ENCODE results near the gene COL20A1. TPM values are rescaled to one million over a fixed set of nuclear protein-coding genes. Genes with fewer than 3 reads are reported as not detected.
"Not testable (repeated sequence)": the region's sequence is repeated elsewhere in the genome, so short reads cannot be mapped to it uniquely, and the experiment has no call there.

The COL20A1 gene
- total and polyA plus RNA-seq, 4 donors, result 0.06 to 0.09 TPM; not detected in 2

DNA sequence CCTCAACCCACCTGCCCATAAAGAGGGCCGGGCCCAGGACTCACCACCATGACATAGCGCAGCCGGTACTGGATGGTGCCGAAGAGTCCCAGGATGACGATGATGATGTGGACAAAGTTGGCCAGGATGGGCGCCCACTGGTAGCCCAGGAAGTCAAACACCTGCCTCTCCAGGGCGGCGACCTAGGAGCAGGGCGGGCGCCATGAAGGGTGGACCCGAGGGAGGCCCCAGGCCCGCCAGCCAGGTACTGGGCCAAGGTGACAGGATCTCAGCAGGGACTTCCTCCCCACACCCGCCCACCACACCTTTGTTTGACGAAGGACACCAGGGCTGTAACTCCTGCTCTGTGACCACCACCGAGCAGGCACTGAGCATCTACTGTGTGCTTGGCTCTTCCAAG is 43.1 kb upstream of the COL20A1 start:
- Histone ChIP-seq H3K9me3 (ENCODE audit: control insufficient read depth in 4 of 4, insufficient read depth in 3 of 4, low read length in 3 of 4) (no peaks in the 10 kb centered on the region), H3K27me3 (ENCODE audit: control insufficient read depth in 3 of 3, insufficient read depth in 3 of 3, low read length in 2 of 3) (peaks cover 0 to 18% (median 16%) of the 10 kb centered on the region in 3 donors), H3K9ac (ENCODE audit: insufficient read depth in 1 of 2, low read length in 2 of 2) (no peak overlapping the region), H3K36me3 (ENCODE audit: control insufficient read depth in 4 of 4, insufficient read depth in 4 of 4, low read length in 4 of 4) (no peaks in the 10 kb centered on the region), H3K4me1 (ENCODE audit: control insufficient read depth in 5 of 5, insufficient read depth in 5 of 5, low read length in 5 of 5) (peaks cover 0 to 14% (median 0%) of the 10 kb centered on the region in 5 donors), H3K4me3 (no peak overlapping the region), H3K27ac (ENCODE audit: low read depth in 1 of 2, low read length in 1 of 2) (no peak overlapping the region)
- no peak for DNase-seq
- no peak for ATAC-seq (ENCODE audit: insufficient read depth, low FRiP score)
- TF ChIP-seq, protein P1, sequence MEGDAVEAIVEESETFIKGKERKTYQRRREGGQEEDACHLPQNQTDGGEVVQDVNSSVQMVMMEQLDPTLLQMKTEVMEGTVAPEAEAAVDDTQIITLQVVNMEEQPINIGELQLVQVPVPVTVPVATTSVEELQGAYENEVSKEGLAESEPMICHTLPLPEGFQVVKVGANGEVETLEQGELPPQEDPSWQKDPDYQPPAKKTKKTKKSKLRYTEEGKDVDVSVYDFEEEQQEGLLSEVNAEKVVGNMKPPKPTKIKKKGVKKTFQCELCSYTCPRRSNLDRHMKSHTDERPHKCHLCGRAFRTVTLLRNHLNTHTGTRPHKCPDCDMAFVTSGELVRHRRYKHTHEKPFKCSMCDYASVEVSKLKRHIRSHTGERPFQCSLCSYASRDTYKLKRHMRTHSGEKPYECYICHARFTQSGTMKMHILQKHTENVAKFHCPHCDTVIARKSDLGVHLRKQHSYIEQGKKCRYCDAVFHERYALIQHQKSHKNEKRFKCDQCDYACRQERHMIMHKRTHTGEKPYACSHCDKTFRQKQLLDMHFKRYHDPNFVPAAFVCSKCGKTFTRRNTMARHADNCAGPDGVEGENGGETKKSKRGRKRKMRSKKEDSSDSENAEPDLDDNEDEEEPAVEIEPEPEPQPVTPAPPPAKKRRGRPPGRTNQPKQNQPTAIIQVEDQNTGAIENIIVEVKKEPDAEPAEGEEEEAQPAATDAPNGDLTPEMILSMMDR (IDR thresholded peaks at IDR 0.05; ENCODE audit: control extremely low read depth, extremely low read depth), result no peak
- whole genome bisulfite sequencing, 2 donors, result 91% methylated on average over 15 of the region's 15 CpGs

DNA sequence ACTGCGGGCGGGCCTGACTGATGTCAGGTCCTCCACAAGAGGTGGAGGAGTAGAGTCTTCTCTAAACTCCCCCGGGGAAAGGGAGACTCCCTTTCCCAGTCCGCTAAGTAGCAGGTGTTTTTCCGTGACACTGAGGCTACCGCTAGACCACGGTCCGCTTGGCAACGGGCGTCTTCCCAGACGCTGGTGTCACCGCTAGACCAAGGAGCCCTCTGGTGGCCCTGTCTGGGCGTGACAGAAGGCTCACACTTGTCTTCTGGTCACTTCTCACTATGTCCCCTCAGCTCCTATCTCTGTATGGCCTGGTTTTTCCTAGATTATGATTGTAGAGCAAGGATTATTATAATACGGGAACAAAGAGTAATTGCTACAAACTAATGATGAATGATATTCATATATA is 41.6 kb upstream of the COL20A1 start:
- H3K27ac ChIP-seq (ENCODE audit: low read depth in 1 of 2, low read length in 1 of 2); H3K36me3 ChIP-seq (ENCODE audit: control insufficient read depth in 4 of 4, insufficient read depth in 4 of 4, low read length in 4 of 4); DNase-seq; H3K4me3 ChIP-seq; H3K9ac ChIP-seq (ENCODE audit: insufficient read depth in 1 of 2, low read length in 2 of 2); H3K9me3 ChIP-seq (ENCODE audit: control insufficient read depth in 4 of 4, insufficient read depth in 3 of 4, low read length in 3 of 4); ATAC-seq (ENCODE audit: insufficient read depth, low FRiP score): not testable (repeated sequence)
- Histone ChIP-seq H3K27me3 (ENCODE audit: control insufficient read depth in 3 of 3, insufficient read depth in 3 of 3, low read length in 2 of 3) (peaks cover 0 to 22% (median 16%) of the 10 kb centered on the region in 3 donors), H3K4me1 (ENCODE audit: control insufficient read depth in 5 of 5, insufficient read depth in 5 of 5, low read length in 5 of 5) (peaks cover 0 to 21% (median 0%) of the 10 kb centered on the region in 5 donors)
- WGBS, 2 donors, result 31 to 52% methylated on average over 11 to 12 of the region's 14 CpGs

DNA sequence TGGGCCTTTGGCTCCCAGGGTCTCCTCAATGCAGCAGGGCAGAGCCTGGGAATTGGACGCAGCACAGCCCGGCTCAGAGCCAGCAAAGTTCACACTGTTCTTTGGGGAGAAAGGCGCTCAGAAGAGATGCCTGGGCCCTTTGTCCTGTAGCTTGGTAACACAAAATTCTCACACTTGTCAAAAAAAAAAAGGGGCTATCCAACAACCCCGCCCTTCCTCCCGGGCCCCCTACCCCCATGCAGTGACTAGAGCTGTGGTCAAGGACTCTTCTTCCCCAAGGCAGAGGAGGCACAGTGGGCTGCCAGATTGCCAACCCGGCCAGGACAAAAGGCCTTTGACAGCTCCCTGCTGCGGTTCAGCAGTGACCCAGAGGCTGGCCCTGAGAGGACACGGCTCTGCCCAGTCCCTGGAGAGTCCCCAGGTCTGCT is 40.7 kb upstream of the COL20A1 start:
- Histone ChIP-seq H3K9ac (ENCODE audit: insufficient read depth in 1 of 2, low read length in 2 of 2) (no peak overlapping the region), H3K9me3 (ENCODE audit: control insufficient read depth in 4 of 4, insufficient read depth in 3 of 4, low read length in 3 of 4) (peaks cover 0 to 3% (median 0%) of the 10 kb centered on the region in 4 donors), H3K27ac (ENCODE audit: low read depth in 1 of 2, low read length in 1 of 2) (no peak overlapping the region), H3K4me1 (ENCODE audit: control insufficient read depth in 5 of 5, insufficient read depth in 5 of 5, low read length in 5 of 5) (peaks cover 0 to 21% (median 0%) of the 10 kb centered on the region in 5 donors), H3K4me3 (no peak overlapping the region), H3K27me3 (ENCODE audit: control insufficient read depth in 3 of 3, insufficient read depth in 3 of 3, low read length in 2 of 3) (peaks cover 0 to 27% (median 16%) of the 10 kb centered on the region in 3 donors), H3K36me3 (ENCODE audit: control insufficient read depth in 4 of 4, insufficient read depth in 4 of 4, low read length in 4 of 4) (no peaks in the 10 kb centered on the region)
- TF ChIP-seq, protein P1 (IDR thresholded peaks at IDR 0.05; ENCODE audit: control extremely low read depth, extremely low read depth), result no peak
- WGBS, 2 donors, result 63 to 67% methylated on average over 7 to 8 of the region's 8 CpGs
- no peak for ATAC-seq (ENCODE audit: insufficient read depth, low FRiP score)
- DNase-seq, result no peak

DNA sequence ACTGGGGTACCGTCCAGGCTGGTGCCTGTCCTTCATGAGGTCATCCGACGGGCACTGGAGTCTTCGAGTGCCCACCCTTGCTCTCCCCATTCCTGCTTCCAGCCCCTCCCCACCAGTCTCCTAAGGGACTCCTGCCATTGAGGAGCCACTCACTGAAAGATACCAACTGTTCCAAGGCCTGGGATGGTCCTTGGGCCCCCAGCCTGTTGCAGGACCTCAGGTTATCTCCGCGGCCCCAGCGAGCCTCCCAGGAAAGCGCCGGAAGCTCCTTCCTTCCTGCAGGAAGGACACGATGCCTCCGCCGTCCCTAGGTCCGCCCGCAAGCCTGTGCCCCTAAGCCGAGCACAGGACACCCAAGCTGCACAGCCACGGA is 39.9 kb upstream of the COL20A1 start:
- Histone ChIP-seq H3K27ac (ENCODE audit: low read depth in 1 of 2, low read length in 1 of 2) (no peak overlapping the region), H3K9ac (ENCODE audit: insufficient read depth in 1 of 2, low read length in 2 of 2) (no peak overlapping the region), H3K36me3 (ENCODE audit: control insufficient read depth in 4 of 4, insufficient read depth in 4 of 4, low read length in 4 of 4) (no peaks in the 10 kb centered on the region), H3K9me3 (ENCODE audit: control insufficient read depth in 4 of 4, insufficient read depth in 3 of 4, low read length in 3 of 4) (peaks cover 0 to 3% (median 0%) of the 10 kb centered on the region in 4 donors), H3K4me3 (no peak overlapping the region), H3K4me1 (ENCODE audit: control insufficient read depth in 5 of 5, insufficient read depth in 5 of 5, low read length in 5 of 5) (peaks cover 0 to 28% (median 5%) of the 10 kb centered on the region in 5 donors), H3K27me3 (ENCODE audit: control insufficient read depth in 3 of 3, insufficient read depth in 3 of 3, low read length in 2 of 3) (peaks cover 0 to 27% (median 16%) of the 10 kb centered on the region in 3 donors)
- DNase-seq, result no peak
- 8 to 9% methylated on average over 15 to 16 of the region's 16 CpGs for WGBS, 2 donors
- ATAC-seq (ENCODE audit: insufficient read depth, low FRiP score), result no peak
- TF ChIP-seq, protein P1 (IDR thresholded peaks at IDR 0.05; ENCODE audit: control extremely low read depth, extremely low read depth), result no peak
